B cell (primary cell): ENCODE results near the gene GNL3.

Source experiments
- CTCF ChIP-seq: fragments of 200-600 bp; IDR thresholded peaks from one replicate; pipeline ENCODE4 v1.8.0; 2022; ENCODE audit warnings: antibody characterized with exemption, mild to moderate bottlenecking
- EZH2 ChIP-seq: IDR thresholded peaks from 2 replicates; pipeline ENCODE4 v1.6.1; 2012; ENCODE audit warnings: borderline replicate concordance, low read depth, mild to moderate bottlenecking, moderate library complexity, low read length; ENCODE audit not compliant: insufficient read depth, poor library complexity, severe bottlenecking

GRCh38 chr3:52712291-52713212 is 26.7 kb downstream of the GNL3 start:
- TF ChIP-seq CTCF (no peak), EZH2 (no peak)
